Astrocyte (in vitro differentiated cells and primary cell): ENCODE results near the gene ST8SIA2. TPM values are rescaled to one million over a fixed set of nuclear protein-coding genes. Genes with fewer than 3 reads are reported as not detected.

Experiments
- DNase-seq: peaks from one replicate; pipeline ENCODE4 v3.0.0-alpha.2; 2010; ENCODE audit warnings: low read depth
- FAIRE-seq: peaks from 2 replicates; lab custom pipeline; 2011; peaks lifted over from hg19 to GRCh38; lab: Jason Lieb, UNC
- H2AFZ ChIP-seq: 2 replicates; pipeline ENCODE4 v1.6.0; 2012; ENCODE audit warnings: low read depth, low read length, inconsistent platforms
- H3K27ac ChIP-seq: 2 replicates; pipeline ENCODE4 v1.5.1; 2011; ENCODE audit warnings: low read depth, low read length, inconsistent platforms
- H3K27me3 ChIP-seq: 2 replicates; pipeline ENCODE4 v1.6.0; 2011; ENCODE audit warnings: low read length, inconsistent platforms; ENCODE audit not compliant: insufficient read depth
- H3K36me3 ChIP-seq: 2 replicates; pipeline ENCODE4 v1.5.1; 2011; ENCODE audit warnings: low read length, inconsistent platforms; ENCODE audit not compliant: insufficient read depth
- H3K4me1 ChIP-seq: 2 replicates; pipeline ENCODE4 v1.5.1; 2011; ENCODE audit warnings: low read length, inconsistent platforms; ENCODE audit not compliant: insufficient read depth
- H3K4me2 ChIP-seq: 2 replicates; pipeline ENCODE4 v1.6.0; 2012; ENCODE audit warnings: low read length, inconsistent platforms
- H3K4me3 ChIP-seq: 2 replicates; pipeline ENCODE4 v1.5.1; 2011; ENCODE audit warnings: low read depth, mild to moderate bottlenecking, low read length, inconsistent platforms; ENCODE audit not compliant: insufficient read depth
- H3K79me2 ChIP-seq: 2 replicates; pipeline ENCODE4 v1.6.0; 2012; ENCODE audit warnings: mild to moderate bottlenecking, low read length, inconsistent platforms; ENCODE audit not compliant: insufficient read depth
- H3K9ac ChIP-seq: 2 replicates; pipeline ENCODE4 v1.6.0; 2012; ENCODE audit warnings: mild to moderate bottlenecking, low read length, inconsistent platforms
- H3K9me3 ChIP-seq: 2 replicates; pipeline ENCODE4 v1.5.1; 2012; ENCODE audit warnings: low read depth, mild to moderate bottlenecking, low read length, inconsistent platforms; ENCODE audit not compliant: insufficient read depth
- H4K20me1 ChIP-seq: 2 replicates; pipeline ENCODE4 v1.6.0; 2012; ENCODE audit warnings: low read length, inconsistent platforms; ENCODE audit not compliant: insufficient read depth
- H3K27ac Mint-ChIP-seq: one replicate; pipeline ENCODE4 v1.8.0; 2021; ENCODE audit warnings: mild to moderate bottlenecking, mixed read lengths; ENCODE audit not compliant: unreplicated experiment
- H3K27me3 Mint-ChIP-seq: one replicate; pipeline ENCODE4 v1.8.0; 2021; ENCODE audit warnings: low read depth, mixed read lengths; ENCODE audit not compliant: unreplicated experiment
- H3K36me3 Mint-ChIP-seq: one replicate; pipeline ENCODE4 v1.8.0; 2021; ENCODE audit warnings: low read depth, mixed read lengths; ENCODE audit not compliant: unreplicated experiment
- H3K4me1 Mint-ChIP-seq: one replicate; pipeline ENCODE4 v1.8.0; 2021; ENCODE audit warnings: low read depth, mixed read lengths; ENCODE audit not compliant: unreplicated experiment
- H3K4me3 Mint-ChIP-seq: one replicate; pipeline ENCODE4 v1.8.0; 2021; ENCODE audit warnings: mild to moderate bottlenecking, moderate library complexity, mixed read lengths; ENCODE audit not compliant: unreplicated experiment
- H3K9me3 Mint-ChIP-seq: one replicate; pipeline ENCODE4 v1.8.0; 2021; ENCODE audit warnings: mild to moderate bottlenecking, mixed read lengths; ENCODE audit not compliant: unreplicated experiment
- EZH2 ChIP-seq: IDR thresholded peaks from 2 replicates; pipeline ENCODE4 v1.6.1; 2012; ENCODE audit warnings: mild to moderate bottlenecking, low read length, inconsistent platforms; ENCODE audit not compliant: insufficient read depth
- total RNA-seq: library from RNA; stranded (reverse); gene quantifications from 2 replicates; pipeline ENCODE4 v1.2.1, GENCODE V29; 2021
- TF ChIP-seq, protein P1 (sequence below): IDR thresholded peaks from 2 replicates; pipeline ENCODE4 v1.5.1; 2011; ENCODE audit warnings: low read depth, mild to moderate bottlenecking, inconsistent platforms, low read length, moderate library complexity; ENCODE audit not compliant: insufficient read depth

The ST8SIA2 gene
- total RNA-seq, 1 donor from 2014 or later, result 8.6 TPM

DNA sequence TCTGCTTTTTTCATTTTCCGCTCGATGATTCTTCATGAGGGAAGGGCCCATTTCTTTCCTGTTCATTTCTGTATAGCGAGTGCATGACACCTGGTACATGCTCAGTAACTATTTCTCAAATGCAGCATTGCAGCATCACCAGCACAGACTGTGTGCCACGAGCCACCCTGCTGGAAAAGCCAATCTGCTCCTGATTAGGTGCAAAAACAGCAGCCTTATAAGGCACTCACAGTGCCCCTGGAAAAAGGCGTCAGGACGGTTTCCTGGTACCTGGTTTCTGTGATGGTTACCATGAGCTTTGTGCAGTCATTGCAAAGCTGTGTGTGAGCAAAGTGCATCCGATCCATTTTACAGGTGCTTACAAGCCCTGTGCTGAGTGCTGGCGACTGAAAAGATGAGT is 15.8 kb downstream of the ST8SIA2 start:
- Mint-ChIP-seq H3K27me3 (peaks cover 20% of the 10 kb centered on the region), H3K4me1 (peaks cover under 1% of the 10 kb centered on the region), H3K9me3 (no peaks in the 10 kb centered on the region), H3K4me3 (no peak overlapping the region), H3K27ac (no peak overlapping the region), H3K36me3 (peaks cover 5% of the 10 kb centered on the region)
- peaks cover 4% of the 10 kb centered on the region for H4K20me1 ChIP-seq
- no peaks in the 10 kb centered on the region for H3K27me3 ChIP-seq
- no peak overlapping the region for H3K4me2 ChIP-seq
- no peaks in the 10 kb centered on the region for H3K4me1 ChIP-seq
- TF ChIP-seq, protein P1, sequence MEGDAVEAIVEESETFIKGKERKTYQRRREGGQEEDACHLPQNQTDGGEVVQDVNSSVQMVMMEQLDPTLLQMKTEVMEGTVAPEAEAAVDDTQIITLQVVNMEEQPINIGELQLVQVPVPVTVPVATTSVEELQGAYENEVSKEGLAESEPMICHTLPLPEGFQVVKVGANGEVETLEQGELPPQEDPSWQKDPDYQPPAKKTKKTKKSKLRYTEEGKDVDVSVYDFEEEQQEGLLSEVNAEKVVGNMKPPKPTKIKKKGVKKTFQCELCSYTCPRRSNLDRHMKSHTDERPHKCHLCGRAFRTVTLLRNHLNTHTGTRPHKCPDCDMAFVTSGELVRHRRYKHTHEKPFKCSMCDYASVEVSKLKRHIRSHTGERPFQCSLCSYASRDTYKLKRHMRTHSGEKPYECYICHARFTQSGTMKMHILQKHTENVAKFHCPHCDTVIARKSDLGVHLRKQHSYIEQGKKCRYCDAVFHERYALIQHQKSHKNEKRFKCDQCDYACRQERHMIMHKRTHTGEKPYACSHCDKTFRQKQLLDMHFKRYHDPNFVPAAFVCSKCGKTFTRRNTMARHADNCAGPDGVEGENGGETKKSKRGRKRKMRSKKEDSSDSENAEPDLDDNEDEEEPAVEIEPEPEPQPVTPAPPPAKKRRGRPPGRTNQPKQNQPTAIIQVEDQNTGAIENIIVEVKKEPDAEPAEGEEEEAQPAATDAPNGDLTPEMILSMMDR, result no peak
- TF ChIP-seq EZH2, result no peak
- H3K4me3 ChIP-seq, result no peak overlapping the region
- H3K36me3 ChIP-seq, result no peaks in the 10 kb centered on the region
- H2AFZ ChIP-seq, result no peak overlapping the region
- no peak for FAIRE-seq
- no peak overlapping the region for H3K27ac ChIP-seq
- no peak overlapping the region for H3K9ac ChIP-seq
- no peaks in the 10 kb centered on the region for H3K9me3 ChIP-seq
- no peaks in the 10 kb centered on the region for H3K79me2 ChIP-seq
- DNase-seq, result no peak

DNA sequence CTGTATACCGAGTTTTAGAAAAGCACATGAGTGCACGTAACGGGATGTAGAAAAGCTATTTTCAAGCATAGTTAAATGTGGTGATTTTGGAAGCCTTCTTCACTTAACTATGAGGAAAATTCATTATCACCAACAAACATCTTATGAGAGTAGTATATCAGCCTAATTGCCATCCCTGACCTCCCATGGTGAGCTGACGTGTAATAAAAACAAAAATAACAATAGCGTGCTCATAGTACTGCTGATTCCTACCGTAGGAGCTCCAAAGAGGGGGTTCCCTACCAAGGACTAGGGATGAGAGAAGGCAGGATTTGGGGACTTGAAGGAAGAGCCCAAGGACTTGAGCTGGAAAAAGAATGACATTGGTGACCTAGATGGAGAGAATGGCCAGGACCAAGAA is 16.9 kb downstream of the ST8SIA2 start:
- TF ChIP-seq, protein P1, result no peak
- TF ChIP-seq EZH2, result no peak
- H3K36me3 Mint-ChIP-seq, result peaks cover 6% of the 10 kb centered on the region
- H3K4me1 ChIP-seq, result peaks cover 5% of the 10 kb centered on the region
- no peaks in the 10 kb centered on the region for H3K9me3 ChIP-seq
- H3K27ac Mint-ChIP-seq, result no peak overlapping the region
- H3K9me3 Mint-ChIP-seq, result no peaks in the 10 kb centered on the region
- no peak overlapping the region for H3K27ac ChIP-seq
- H3K4me3 Mint-ChIP-seq, result no peak overlapping the region
- no peak overlapping the region for H3K4me3 ChIP-seq
- no peak overlapping the region for H3K9ac ChIP-seq
- FAIRE-seq (no peak), DNase-seq (no peak)
- H3K4me2 ChIP-seq, result no peak overlapping the region
- H4K20me1 ChIP-seq, result peaks cover 4% of the 10 kb centered on the region
- no peaks in the 10 kb centered on the region for H3K36me3 ChIP-seq
- H3K27me3 ChIP-seq, result no peaks in the 10 kb centered on the region
- H2AFZ ChIP-seq, result no peak overlapping the region
- H3K79me2 ChIP-seq, result no peaks in the 10 kb centered on the region
- peaks cover 20% of the 10 kb centered on the region for H3K27me3 Mint-ChIP-seq
- peaks cover 8% of the 10 kb centered on the region for H3K4me1 Mint-ChIP-seq

DNA sequence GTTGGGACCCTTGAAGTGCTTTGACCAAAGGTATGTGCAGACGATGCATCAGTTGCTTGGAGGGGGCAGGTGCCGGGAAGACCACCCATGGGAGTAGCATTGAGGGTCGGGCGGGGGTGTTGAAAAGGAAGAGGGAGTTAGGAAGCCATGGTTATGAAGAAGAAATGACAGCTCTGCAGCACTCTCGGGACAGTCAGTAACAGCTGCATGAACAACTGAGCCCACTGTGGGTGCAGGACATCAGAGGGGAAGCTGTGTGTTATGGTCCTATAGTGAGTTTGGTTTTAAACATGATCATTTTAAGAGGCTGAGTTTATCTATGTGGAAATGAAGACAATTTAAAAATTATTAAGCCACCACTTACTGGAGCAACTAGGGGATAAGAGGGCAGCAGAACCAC is 17.6 kb downstream of the ST8SIA2 start:
- no peak for TF ChIP-seq EZH2
- TF ChIP-seq, protein P1, result no peak
- Histone ChIP-seq H4K20me1 (peaks cover 4% of the 10 kb centered on the region), H3K4me2 (no peak overlapping the region), H3K36me3 (no peaks in the 10 kb centered on the region), H2AFZ (no peak overlapping the region), H3K9me3 (no peaks in the 10 kb centered on the region), H3K27ac (no peak overlapping the region), H3K4me1 (peaks cover 9% of the 10 kb centered on the region), H3K79me2 (no peaks in the 10 kb centered on the region), H3K4me3 (no peak overlapping the region), H3K27me3 (no peaks in the 10 kb centered on the region), H3K9ac (no peak overlapping the region)
- no peak for DNase-seq
- Mint-ChIP-seq H3K4me1 (peaks cover 13% of the 10 kb centered on the region), H3K4me3 (no peak overlapping the region), H3K27ac (no peak overlapping the region), H3K36me3 (peaks cover 8% of the 10 kb centered on the region), H3K27me3 (peaks cover 20% of the 10 kb centered on the region), H3K9me3 (peaks cover 2% of the 10 kb centered on the region)
- no peak for FAIRE-seq
